Right ventricle myocardium superior (tissue), 1 donor: Measurements from ENCODE around the gene ADGRL2. TPM values are rescaled to one million over a fixed set of nuclear protein-coding genes. Genes with fewer than 3 reads are reported as not detected.

Experiments
- ATAC-seq: fragments of 200-7000 bp; cut with Tn5 transposase; one replicate; pipeline ENCODE4 v1.9.1; 2020; ENCODE audit warnings: mild to moderate bottlenecking; ENCODE audit not compliant: poor library complexity
- DNase-seq: peaks from one replicate; pipeline ENCODE4 v3.0.0-alpha.2; 2020
- intact Hi-C: fragments of 100-400 bp; cut with DNase I; formaldehyde crosslinking; loops from one replicate; pipeline ENCODE4 v1.11.2; 2022
- total RNA-seq: library from RNA; stranded (reverse); fragmentation: NEBNext Ultra II Directional; extraction: Animal tissue kit (Norgen Biotek cat#: 25700); gene quantifications from one replicate; pipeline ENCODE4 v1.2.1, GENCODE V29; 2021
- donor health status: DM: no; HTN: yes; CAD: no; lungs with severe emphysema.

The ADGRL2 gene
- total RNA-seq, 1 donor from 2014 or later = 37.9 TPM

GRCh38 chr1:81950037-81950436, 149.3 kb downstream of the ADGRL2 start:
- DNase-seq (no peak), ATAC-seq (no peak)
- intact Hi-C loops = no loop called here

- intact Hi-C loops = no loop called here
- DNase-seq = no peak
- ATAC-seq = no peak
Measured at GRCh38 chr1:81950591-81951244, 150.0 kb downstream of the ADGRL2 start.

DNA sequence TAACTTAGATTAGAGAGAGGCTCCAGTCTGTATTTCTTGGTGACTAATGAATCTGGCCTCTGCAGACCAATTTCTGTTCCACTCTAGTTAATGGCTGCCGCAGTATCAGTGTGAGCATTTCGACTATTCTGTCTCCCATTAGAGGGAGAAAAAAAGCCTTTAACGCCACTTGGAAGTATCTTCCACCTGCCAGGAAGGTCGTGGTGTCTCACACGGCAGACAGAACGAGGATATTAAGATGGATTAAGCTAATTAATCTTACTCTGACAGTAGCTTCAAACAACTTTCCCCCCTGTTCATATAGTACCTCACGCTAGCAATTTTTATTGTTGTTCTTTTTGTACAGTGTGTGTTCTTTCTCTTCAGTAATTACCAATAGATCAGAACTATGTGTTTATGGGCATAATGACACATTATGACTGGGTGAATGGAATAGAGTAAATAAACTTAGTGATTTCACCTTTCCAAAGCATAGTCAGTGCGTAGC, 153.8 kb downstream of the ADGRL2 start:
- ATAC-seq (no peak), DNase-seq (no peak)
- intact Hi-C loops = no loop called here

DNA sequence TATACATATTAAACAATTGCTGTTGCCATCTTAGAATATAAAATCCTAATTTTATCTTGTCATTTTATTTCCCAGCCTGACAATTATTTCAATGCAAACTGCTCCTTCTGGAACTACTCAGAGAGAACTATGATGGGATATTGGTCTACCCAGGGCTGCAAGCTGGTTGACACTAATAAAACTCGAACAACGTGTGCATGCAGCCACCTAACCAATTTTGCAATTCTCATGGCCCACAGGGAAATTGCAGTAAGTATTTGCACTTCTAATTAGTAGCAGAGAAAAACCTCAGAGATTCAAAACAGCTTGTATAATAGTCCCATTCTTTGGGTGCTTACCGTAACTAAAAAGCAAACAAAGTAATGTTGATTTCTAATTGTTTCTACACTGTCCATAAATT, 167.2 kb downstream of the ADGRL2 start:
- ATAC-seq (no peak), DNase-seq (no peak)
- intact Hi-C loops = no loop called here

DNA sequence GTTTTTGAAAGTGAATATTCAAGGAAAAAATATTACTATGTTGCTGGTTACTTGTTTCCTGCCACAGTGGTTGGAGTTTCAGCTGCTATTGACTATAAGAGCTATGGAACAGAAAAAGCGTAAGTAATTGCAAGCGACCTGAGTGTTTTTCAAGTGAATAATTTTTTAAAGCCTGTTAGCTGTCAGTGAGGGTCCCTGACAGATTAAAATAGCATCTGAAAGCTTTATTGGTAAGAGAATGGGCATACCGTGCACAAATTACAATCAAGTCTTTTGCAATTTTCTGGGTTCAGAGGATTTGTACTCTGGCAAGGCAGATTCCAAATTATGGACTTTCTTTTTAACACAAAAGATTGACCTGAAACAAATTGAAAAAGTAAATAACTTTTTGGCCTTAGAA, 169.7 kb downstream of the ADGRL2 start:
- DNase-seq = no peak
- ATAC-seq = no peak
- intact Hi-C loops = no loop called here

DNA sequence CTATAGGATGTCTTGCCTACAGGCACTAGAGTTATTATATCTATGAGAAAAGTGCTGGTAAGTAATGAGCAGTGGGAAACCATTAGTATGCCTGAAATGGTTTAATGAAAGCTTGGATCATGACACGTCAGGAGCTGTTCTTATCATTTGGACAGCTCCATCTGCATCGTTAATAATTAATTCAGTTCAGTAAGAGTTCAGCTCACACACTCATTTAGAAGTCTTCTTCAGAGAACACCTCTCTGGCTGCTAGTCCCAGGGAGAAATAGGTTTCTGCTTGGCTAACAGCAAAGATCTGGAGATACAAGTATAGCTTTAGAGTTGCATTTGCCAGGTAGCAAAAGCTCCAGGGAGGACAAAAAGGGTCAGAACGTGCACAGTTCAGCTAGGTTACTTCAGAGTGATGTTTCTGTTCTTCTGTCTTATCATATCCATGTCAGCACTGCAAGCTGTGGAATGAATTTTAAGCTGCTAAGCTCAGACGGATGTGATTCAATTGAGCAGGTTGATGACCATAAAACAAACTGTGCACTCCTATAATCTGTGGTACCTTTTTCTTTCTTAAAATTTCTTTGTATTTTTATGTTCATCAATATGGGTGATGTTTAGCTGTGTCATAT, 173.6 kb downstream of the ADGRL2 start:
- DNase-seq (no peak), ATAC-seq (peak; percentile 94)
- intact Hi-C loops = no loop called here

GRCh38 chr1:81974883-81975555, 174.3 kb downstream of the ADGRL2 start:
- ATAC-seq (no peak), DNase-seq (no peak)
- intact Hi-C loops = no loop called here

GRCh38 chr1:81976539-81976938, 175.8 kb downstream of the ADGRL2 start:
- ATAC-seq = no peak
- no peak for DNase-seq
- intact Hi-C loops = no loop called here

- no peak for DNase-seq
- intact Hi-C loops = no loop called here
- no peak for ATAC-seq
Measured at GRCh38 chr1:81978945-81979344, 178.2 kb downstream of the ADGRL2 start.

- DNase-seq (no peak), ATAC-seq (no peak)
- intact Hi-C loops = no loop called here
Measured at GRCh38 chr1:81982523-81982922, 181.8 kb downstream of the ADGRL2 start.

- ATAC-seq (no peak), DNase-seq (no peak)
- intact Hi-C loops = no loop called here
Measured at GRCh38 chr1:81989524-81989923, 188.8 kb downstream of the ADGRL2 start.

- intact Hi-C loops = no loop called here
- DNase-seq = no peak
- ATAC-seq = no peak
Measured at GRCh38 chr1:81990241-81990640, 189.5 kb downstream of the ADGRL2 start.

GRCh38 chr1:81998165-81998564, 197.4 kb downstream of the ADGRL2 start:
- DNase-seq (no peak), ATAC-seq (peak; percentile 81)
- intact Hi-C loops = no loop called here

- ATAC-seq (no peak), DNase-seq (no peak)
- intact Hi-C loops = no loop called here
Measured at GRCh38 chr1:81999364-81999763, 198.6 kb downstream of the ADGRL2 start.

GRCh38 chr1:82000221-82000620, 199.5 kb downstream of the ADGRL2 start:
- intact Hi-C loops = no loop called here
- DNase-seq = no peak
- ATAC-seq = no peak

GRCh38 chr1:82001345-82001744, 200.6 kb downstream of the ADGRL2 start:
- no peak for ATAC-seq
- no peak for DNase-seq
- intact Hi-C loops = no loop called here

DNA sequence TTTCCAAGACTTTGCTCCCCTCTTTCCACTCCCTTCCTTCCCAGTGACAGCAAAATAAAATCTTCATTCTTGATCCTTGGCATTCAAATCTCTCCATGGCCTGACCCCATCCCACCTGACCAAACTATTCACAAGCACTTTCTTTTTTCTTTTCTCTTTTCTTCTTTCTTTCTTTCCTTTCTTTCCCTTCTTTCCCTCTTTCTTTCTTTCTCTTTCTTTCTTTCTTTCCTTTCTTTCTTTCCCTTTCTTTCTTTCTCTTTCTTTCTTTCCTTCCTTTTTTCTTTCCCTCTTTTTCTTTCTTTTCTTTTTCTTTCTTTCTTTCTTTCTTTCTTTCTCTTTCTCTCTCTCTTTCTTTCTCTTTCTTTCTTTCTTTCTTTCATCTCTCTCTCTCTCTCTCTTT, 207.1 kb downstream of the ADGRL2 start:
- intact Hi-C loops = no loop called here
- no peak for ATAC-seq
- no peak for DNase-seq

DNA sequence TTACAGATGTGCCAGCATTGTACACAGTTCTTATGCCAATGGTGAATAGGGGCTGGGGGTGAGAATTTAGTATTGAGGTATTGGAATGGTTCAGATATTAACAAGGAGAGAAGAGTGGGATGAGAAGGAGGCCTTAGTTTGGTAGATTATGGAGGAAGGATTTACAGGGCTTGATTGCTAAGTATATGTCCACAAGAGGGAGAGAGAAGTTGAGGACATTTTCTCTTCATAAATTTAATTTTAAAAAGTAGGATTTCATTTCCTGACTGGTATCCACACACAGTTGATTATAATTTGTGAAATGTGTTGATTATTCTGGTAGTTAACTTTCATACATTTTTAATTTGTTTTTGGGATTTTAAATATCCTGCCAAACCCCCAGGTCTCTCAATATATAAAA, 213.0 kb downstream of the ADGRL2 start:
- DNase-seq (no peak), ATAC-seq (no peak)
- intact Hi-C loops = no loop called here

- no peak for ATAC-seq
- no peak for DNase-seq
- intact Hi-C loops = no loop called here
Measured at GRCh38 chr1:82015444-82015843, 214.7 kb downstream of the ADGRL2 start.

DNA sequence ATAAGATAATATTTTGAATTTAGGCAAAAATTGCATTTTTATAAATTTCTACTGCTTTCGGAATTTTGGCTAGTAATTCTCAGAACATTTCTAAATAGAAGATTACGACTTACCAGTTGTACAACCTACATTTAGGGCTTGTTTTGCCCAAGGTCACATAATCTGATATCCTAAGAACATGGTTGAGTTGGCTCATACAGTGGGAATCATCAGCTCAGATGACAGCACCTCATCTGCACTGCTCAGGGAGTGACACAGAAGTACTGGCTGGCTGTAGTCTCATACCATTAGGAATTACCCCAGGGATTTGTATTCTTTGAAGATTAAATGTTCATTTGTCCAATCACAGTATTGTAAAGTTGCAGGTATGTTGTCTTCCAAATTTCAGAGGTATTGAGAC, 217.6 kb downstream of the ADGRL2 start:
- peak; percentile 78 for ATAC-seq
- intact Hi-C loops = no loop called here
- no peak for DNase-seq
